ENCODE measurements around the gene HDAC4.

The HDAC4 gene

GRCh38 chr2:239296020-239296932 is 104.5 kb downstream of the HDAC4 start:
- H3K9me3 ChIP-seq (replicated peaks; ENCODE audit: low read length), result no peaks in the 10 kb centered on the region
- H3K4me3 ChIP-seq (ENCODE audit: low read length), result no peak overlapping the region
- H3K9ac ChIP-seq (ENCODE audit: low read depth, low read length), result no peak overlapping the region
- H3K27me3 ChIP-seq (ENCODE audit: control insufficient read depth, insufficient read depth, low read length), result no peaks in the 10 kb centered on the region
- no peak overlapping the region for H3K4me2 ChIP-seq (ENCODE audit: low read length)
- H3K36me3 ChIP-seq (ENCODE audit: insufficient read depth, low read length), result no peaks in the 10 kb centered on the region
- H3K4me1 ChIP-seq (ENCODE audit: control insufficient read depth, insufficient read depth, low read length), result peaks cover under 1% of the 10 kb centered on the region

GRCh38 chr2:239295377-239296019 is 105.3 kb downstream of the HDAC4 start:
- no peak overlapping the region for H3K9ac ChIP-seq (ENCODE audit: low read depth, low read length)
- no peaks in the 10 kb centered on the region for H3K9me3 ChIP-seq (replicated peaks; ENCODE audit: low read length)
- no peak overlapping the region for H3K4me3 ChIP-seq (ENCODE audit: low read length)
- no peak overlapping the region for H3K4me2 ChIP-seq (ENCODE audit: low read length)
- no peaks in the 10 kb centered on the region for H3K27me3 ChIP-seq (ENCODE audit: control insufficient read depth, insufficient read depth, low read length)
- no peaks in the 10 kb centered on the region for H3K36me3 ChIP-seq (ENCODE audit: insufficient read depth, low read length)
- H3K4me1 ChIP-seq (ENCODE audit: control insufficient read depth, insufficient read depth, low read length), result peaks cover 8% of the 10 kb centered on the region

GRCh38 chr2:239294571-239295054 is 106.2 kb downstream of the HDAC4 start:
- no peaks in the 10 kb centered on the region for H3K9me3 ChIP-seq (replicated peaks; ENCODE audit: low read length)
- no peaks in the 10 kb centered on the region for H3K27me3 ChIP-seq (ENCODE audit: control insufficient read depth, insufficient read depth, low read length)
- peaks cover 9% of the 10 kb centered on the region for H3K4me1 ChIP-seq (ENCODE audit: control insufficient read depth, insufficient read depth, low read length)
- H3K4me3 ChIP-seq (ENCODE audit: low read length), result no peak overlapping the region
- no peak overlapping the region for H3K4me2 ChIP-seq (ENCODE audit: low read length)
- no peak overlapping the region for H3K9ac ChIP-seq (ENCODE audit: low read depth, low read length)
- H3K36me3 ChIP-seq (ENCODE audit: insufficient read depth, low read length), result no peaks in the 10 kb centered on the region

GRCh38 chr2:239293775-239294430 is 106.9 kb downstream of the HDAC4 start:
- Histone ChIP-seq H3K4me1 (ENCODE audit: control insufficient read depth, insufficient read depth, low read length) (peaks cover 11% of the 10 kb centered on the region), H3K36me3 (ENCODE audit: insufficient read depth, low read length) (no peaks in the 10 kb centered on the region), H3K4me2 (ENCODE audit: low read length) (no peak overlapping the region), H3K9ac (ENCODE audit: low read depth, low read length) (no peak overlapping the region), H3K27me3 (ENCODE audit: control insufficient read depth, insufficient read depth, low read length) (no peaks in the 10 kb centered on the region), H3K9me3 (replicated peaks; ENCODE audit: low read length) (no peaks in the 10 kb centered on the region), H3K4me3 (ENCODE audit: low read length) (no peak overlapping the region)

- Histone ChIP-seq H3K9me3 (replicated peaks; ENCODE audit: low read length) (no peaks in the 10 kb centered on the region), H3K4me3 (ENCODE audit: low read length) (no peak overlapping the region), H3K4me2 (ENCODE audit: low read length) (no peak overlapping the region), H3K9ac (ENCODE audit: low read depth, low read length) (no peak overlapping the region), H3K36me3 (ENCODE audit: insufficient read depth, low read length) (no peaks in the 10 kb centered on the region), H3K27me3 (ENCODE audit: control insufficient read depth, insufficient read depth, low read length) (no peaks in the 10 kb centered on the region), H3K4me1 (ENCODE audit: control insufficient read depth, insufficient read depth, low read length) (peaks cover 12% of the 10 kb centered on the region)
Measured at GRCh38 chr2:239292959-239293774, 107.7 kb downstream of the HDAC4 start.

GRCh38 chr2:239292531-239292930 is 108.3 kb downstream of the HDAC4 start:
- peaks cover 12% of the 10 kb centered on the region for H3K4me1 ChIP-seq (ENCODE audit: control insufficient read depth, insufficient read depth, low read length)

GRCh38 chr2:239291475-239292350 is 109.1 kb downstream of the HDAC4 start:
- Histone ChIP-seq H3K9me3 (replicated peaks; ENCODE audit: low read length) (no peaks in the 10 kb centered on the region), H3K9ac (ENCODE audit: low read depth, low read length) (no peak overlapping the region), H3K4me3 (ENCODE audit: low read length) (no peak overlapping the region), H3K4me2 (ENCODE audit: low read length) (no peak overlapping the region), H3K36me3 (ENCODE audit: insufficient read depth, low read length) (no peaks in the 10 kb centered on the region), H3K4me1 (ENCODE audit: control insufficient read depth, insufficient read depth, low read length) (peaks cover 12% of the 10 kb centered on the region), H3K27me3 (ENCODE audit: control insufficient read depth, insufficient read depth, low read length) (no peaks in the 10 kb centered on the region)

More at GRCh38 chr2:239292531-239292930, 108.3 kb downstream of the HDAC4 start:
- Histone ChIP-seq H3K36me3 (ENCODE audit: insufficient read depth, low read length) (no peaks in the 10 kb centered on the region), H3K27me3 (ENCODE audit: control insufficient read depth, insufficient read depth, low read length) (no peaks in the 10 kb centered on the region), H3K4me3 (ENCODE audit: low read length) (no peak overlapping the region), H3K9me3 (replicated peaks; ENCODE audit: low read length) (no peaks in the 10 kb centered on the region), H3K9ac (ENCODE audit: low read depth, low read length) (no peak overlapping the region), H3K4me2 (ENCODE audit: low read length) (no peak overlapping the region)

- Histone ChIP-seq H3K9me3 (replicated peaks; ENCODE audit: low read length) (no peaks in the 10 kb centered on the region), H3K27me3 (ENCODE audit: control insufficient read depth, insufficient read depth, low read length) (no peaks in the 10 kb centered on the region), H3K4me2 (ENCODE audit: low read length) (no peak overlapping the region), H3K4me3 (ENCODE audit: low read length) (no peak overlapping the region), H3K9ac (ENCODE audit: low read depth, low read length) (no peak overlapping the region), H3K4me1 (ENCODE audit: control insufficient read depth, insufficient read depth, low read length) (peaks cover 13% of the 10 kb centered on the region), H3K36me3 (ENCODE audit: insufficient read depth, low read length) (no peaks in the 10 kb centered on the region)
Measured at GRCh38 chr2:239290618-239291474, 110.0 kb downstream of the HDAC4 start.

- Histone ChIP-seq H3K36me3 (ENCODE audit: insufficient read depth, low read length) (no peaks in the 10 kb centered on the region), H3K9ac (ENCODE audit: low read depth, low read length) (no peak overlapping the region), H3K4me2 (ENCODE audit: low read length) (no peak overlapping the region), H3K9me3 (replicated peaks; ENCODE audit: low read length) (no peaks in the 10 kb centered on the region), H3K4me3 (ENCODE audit: low read length) (no peak overlapping the region), H3K4me1 (ENCODE audit: control insufficient read depth, insufficient read depth, low read length) (peaks cover 18% of the 10 kb centered on the region), H3K27me3 (ENCODE audit: control insufficient read depth, insufficient read depth, low read length) (no peaks in the 10 kb centered on the region)
Measured at GRCh38 chr2:239289545-239289944, 111.3 kb downstream of the HDAC4 start.

Measured in skeletal muscle satellite cell (primary cell).